AG09309 (cell line): ENCODE measurements around the gene MAST4.

Experiments
- DNase-seq: peaks from one replicate; pipeline ENCODE4 v3.0.0-alpha.2; 2010; ENCODE audit warnings: low read depth
- H3K4me3 ChIP-seq: 2 replicates; pipeline ENCODE4 v1.5.1; 2011; ENCODE audit warnings: mild to moderate bottlenecking, low read depth, low read length, moderate library complexity; ENCODE audit not compliant: control insufficient read depth
- CTCF ChIP-seq: IDR thresholded peaks from 2 replicates; pipeline ENCODE4 v1.5.1; 2011; ENCODE audit warnings: mild to moderate bottlenecking, low read depth, low read length, inconsistent platforms; ENCODE audit not compliant: insufficient read depth, control insufficient read depth; ENCODE audit errors: missing control alignments

MAST4 gene

GRCh38 chr5:67216564-67216963 lies 620.4 kb downstream of the MAST4 start:
- H3K4me3 ChIP-seq = no peak overlapping the region
- TF ChIP-seq CTCF = no peak
- no peak for DNase-seq
